ENCODE measurements around the gene TP53AIP1. TPM values are rescaled to one million over a fixed set of nuclear protein-coding genes. Genes with fewer than 3 reads are reported as not detected.

TP53AIP1 gene
- total and polyA plus RNA-seq, 9 donors, result 0.02 to 1.5 (median 0.31) TPM; not detected in 5

DNA sequence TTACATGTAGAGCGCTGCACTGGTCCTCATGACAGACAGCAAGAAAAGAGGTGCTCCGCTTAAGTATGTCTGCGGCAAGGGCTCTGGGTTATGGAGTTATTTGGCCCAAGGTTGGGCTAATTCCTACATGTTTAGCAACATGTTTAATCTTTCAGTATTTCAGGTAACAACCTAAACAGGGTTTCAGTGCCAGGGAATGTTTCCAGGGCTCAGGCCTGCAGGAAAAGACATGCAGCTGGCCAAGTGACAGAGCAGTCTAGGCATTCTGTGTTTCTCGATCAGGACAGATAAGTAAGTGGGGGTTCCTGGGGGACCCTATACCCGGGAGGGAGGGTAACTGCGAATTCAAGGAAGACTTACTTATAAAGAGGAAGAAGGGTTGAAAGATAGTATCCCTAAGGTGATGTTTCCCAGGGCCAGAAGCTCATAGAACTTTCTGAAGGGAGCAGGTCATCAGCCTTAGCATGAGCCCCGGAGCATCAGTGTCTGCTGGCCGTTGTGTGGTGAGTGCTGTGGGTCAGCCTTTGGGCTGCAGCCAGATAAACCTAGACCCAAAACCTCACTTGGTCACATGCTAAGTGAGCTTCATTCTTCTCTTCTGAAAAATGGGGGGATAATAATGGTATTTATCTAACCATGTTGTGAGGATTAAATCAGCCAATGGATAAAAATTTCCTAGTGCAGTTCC, 33.1 kb downstream of the TP53AIP1 start:
- no peak for DNase-seq
- Histone ChIP-seq H3K36me3 (no peaks in the 10 kb centered on the region), H3K27me3 (no peaks in the 10 kb centered on the region), H3K4me1 (ENCODE audit: insufficient read depth) (peaks cover 6% of the 10 kb centered on the region), H3K4me3 (no peak overlapping the region), H3K9me3 (no peaks in the 10 kb centered on the region), H3K27ac (no peak overlapping the region)
- WGBS, 3 donors, result 77 to 79% (median 78%) methylated on average over 8 of the region's 8 CpGs
- intact Hi-C loops (cut with DNase I), result no loop called here
- TF ChIP-seq, protein P1, sequence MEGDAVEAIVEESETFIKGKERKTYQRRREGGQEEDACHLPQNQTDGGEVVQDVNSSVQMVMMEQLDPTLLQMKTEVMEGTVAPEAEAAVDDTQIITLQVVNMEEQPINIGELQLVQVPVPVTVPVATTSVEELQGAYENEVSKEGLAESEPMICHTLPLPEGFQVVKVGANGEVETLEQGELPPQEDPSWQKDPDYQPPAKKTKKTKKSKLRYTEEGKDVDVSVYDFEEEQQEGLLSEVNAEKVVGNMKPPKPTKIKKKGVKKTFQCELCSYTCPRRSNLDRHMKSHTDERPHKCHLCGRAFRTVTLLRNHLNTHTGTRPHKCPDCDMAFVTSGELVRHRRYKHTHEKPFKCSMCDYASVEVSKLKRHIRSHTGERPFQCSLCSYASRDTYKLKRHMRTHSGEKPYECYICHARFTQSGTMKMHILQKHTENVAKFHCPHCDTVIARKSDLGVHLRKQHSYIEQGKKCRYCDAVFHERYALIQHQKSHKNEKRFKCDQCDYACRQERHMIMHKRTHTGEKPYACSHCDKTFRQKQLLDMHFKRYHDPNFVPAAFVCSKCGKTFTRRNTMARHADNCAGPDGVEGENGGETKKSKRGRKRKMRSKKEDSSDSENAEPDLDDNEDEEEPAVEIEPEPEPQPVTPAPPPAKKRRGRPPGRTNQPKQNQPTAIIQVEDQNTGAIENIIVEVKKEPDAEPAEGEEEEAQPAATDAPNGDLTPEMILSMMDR (IDR thresholded peaks at IDR 0.05), result no peak
- TF ChIP-seq POLR2A (IDR thresholded peaks at IDR 0.05) (no peak), EP300 (IDR thresholded peaks at IDR 0.05) (no peak)

DNA sequence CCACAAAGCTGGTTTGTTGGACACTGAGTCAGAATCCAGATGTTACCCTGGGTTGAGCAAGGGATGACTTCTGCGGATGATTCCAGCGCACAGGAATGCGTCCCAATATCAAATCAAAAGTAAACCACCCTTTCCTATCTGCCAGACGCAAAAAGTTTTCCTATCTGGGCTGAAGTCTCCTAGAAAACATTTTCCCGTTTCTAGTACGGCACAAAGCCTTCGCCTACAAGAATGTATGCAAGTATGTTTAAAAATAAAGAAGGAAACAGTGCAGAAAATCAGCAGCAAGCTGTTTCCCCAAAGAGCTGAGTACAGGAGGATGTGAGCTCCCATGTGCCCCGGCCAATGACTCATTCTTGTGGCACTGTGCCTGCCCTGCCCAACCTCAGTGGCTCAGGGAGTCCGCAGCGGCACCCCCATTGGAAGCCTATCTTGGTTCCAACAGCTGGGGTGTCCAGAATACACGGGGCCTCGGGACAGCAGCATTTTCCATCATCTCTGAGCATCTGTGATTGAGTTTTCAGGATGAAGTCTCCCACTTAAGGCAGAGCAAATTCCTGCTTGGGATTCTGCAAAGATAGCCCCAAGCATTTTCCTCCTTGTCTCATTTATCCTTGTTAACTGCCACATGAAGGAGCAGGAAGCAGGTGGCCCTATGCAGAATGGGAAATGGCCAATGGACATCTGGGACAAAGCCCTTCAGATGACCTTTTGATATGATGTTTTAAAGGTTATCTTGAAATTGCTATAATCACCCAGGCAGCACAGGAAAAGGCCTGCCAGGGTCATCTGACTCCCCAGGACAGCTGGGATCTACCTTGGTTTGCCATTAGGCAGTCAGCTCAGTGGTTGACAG, 34.1 kb downstream of the TP53AIP1 start:
- H3K27ac ChIP-seq, result no peak overlapping the region
- H3K9me3 ChIP-seq, result no peaks in the 10 kb centered on the region
- no peak for TF ChIP-seq POLR2A (IDR thresholded peaks at IDR 0.05)
- TF ChIP-seq, protein P1 (IDR thresholded peaks at IDR 0.05), result no peak
- TF ChIP-seq EP300 (IDR thresholded peaks at IDR 0.05), result no peak
- H3K36me3 ChIP-seq, result no peaks in the 10 kb centered on the region
- peak; percentile 50 to 74 (median 64) for DNase-seq
- no peak overlapping the region for H3K4me3 ChIP-seq
- H3K4me1 ChIP-seq (ENCODE audit: insufficient read depth), result peaks cover 6% of the 10 kb centered on the region
- intact Hi-C loops (cut with DNase I), result no loop called here
- no peaks in the 10 kb centered on the region for H3K27me3 ChIP-seq
- 3 to 33% (median 5%) methylated on average over 12 of the region's 12 CpGs for WGBS, 3 donors

DNA sequence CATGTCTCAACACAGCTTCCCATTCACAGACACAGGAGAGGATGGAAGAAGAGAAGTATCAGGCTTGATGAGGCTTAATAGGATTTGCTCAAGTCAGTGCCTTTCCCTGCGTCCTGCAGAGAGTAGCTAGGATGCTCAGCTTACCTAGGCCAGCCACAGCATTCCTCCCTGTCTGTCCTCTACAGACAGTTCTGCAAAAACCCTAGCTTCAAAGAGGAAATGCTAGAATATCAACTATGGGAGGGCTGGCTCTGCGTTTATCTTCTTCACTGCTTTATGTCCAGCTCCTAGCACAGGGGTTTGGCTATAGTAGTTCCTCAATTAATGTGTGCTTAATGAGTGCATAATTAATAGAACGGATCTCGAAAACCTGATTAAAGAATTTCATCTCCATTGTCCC, 35.1 kb downstream of the TP53AIP1 start:
- Histone ChIP-seq H3K36me3 (no peaks in the 10 kb centered on the region), H3K4me3 (no peak overlapping the region), H3K9me3 (no peaks in the 10 kb centered on the region), H3K27ac (no peak overlapping the region), H3K4me1 (ENCODE audit: insufficient read depth) (peaks cover 6% of the 10 kb centered on the region), H3K27me3 (no peaks in the 10 kb centered on the region)
- TF ChIP-seq POLR2A (IDR thresholded peaks at IDR 0.05) (no peak), EP300 (IDR thresholded peaks at IDR 0.05) (no peak)
- TF ChIP-seq, protein P1 (IDR thresholded peaks at IDR 0.05), result no peak
- intact Hi-C loops (cut with DNase I), result no loop called here
- DNase-seq, result no peak
- WGBS, 3 donors, result 88 to 92% (median 88%) methylated on average over 4 of the region's 4 CpGs

DNA sequence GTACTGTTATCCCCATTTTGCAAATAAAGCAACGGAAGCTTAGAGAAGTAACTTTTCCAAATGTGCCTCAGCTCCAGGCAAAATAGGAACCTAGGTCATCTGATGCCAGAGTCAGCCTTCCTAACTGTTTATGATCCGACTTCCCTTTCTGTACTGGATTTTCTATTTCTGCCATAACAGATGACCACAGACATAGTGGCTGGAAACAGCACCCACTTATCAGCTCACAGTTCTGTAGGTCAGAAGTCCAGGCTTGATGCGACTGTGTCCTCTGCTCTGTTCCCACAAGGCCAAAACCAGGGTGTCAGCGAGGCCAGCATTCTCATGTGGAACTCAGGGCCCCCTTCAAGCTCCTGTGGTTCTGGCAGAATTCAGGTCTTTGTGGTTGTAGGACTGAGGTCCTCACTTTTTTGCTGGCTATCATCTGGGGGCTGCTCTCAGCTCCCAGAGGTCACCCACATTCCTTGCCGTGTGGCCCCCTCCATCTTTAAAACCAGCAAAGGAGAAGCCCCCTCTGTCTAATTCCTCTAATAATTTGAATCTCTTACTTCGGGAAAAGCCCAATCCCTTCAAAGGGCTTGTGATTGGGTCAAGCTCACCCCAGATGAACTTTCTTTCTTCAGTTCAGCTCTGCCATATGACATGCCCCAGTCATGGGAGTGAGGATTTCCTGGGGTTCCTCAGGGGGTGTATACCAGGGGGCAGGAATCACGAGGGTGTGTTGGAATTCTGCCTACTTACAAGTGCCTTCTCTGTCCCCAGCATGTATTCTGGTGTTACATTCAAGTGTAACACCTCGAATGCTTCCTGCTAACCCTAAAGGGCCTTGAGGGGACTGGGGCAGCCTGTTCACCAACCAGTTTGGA, 36.3 kb downstream of the TP53AIP1 start:
- 75 to 82% (median 76%) methylated on average over 8 of the region's 8 CpGs for WGBS, 3 donors
- TF ChIP-seq POLR2A (IDR thresholded peaks at IDR 0.05) (no peak), EP300 (IDR thresholded peaks at IDR 0.05) (no peak)
- TF ChIP-seq, protein P1 (IDR thresholded peaks at IDR 0.05), result no peak
- no peak for DNase-seq
- intact Hi-C loops (cut with DNase I), result no loop called here
- H3K9me3 ChIP-seq, result no peaks in the 10 kb centered on the region
- no peak overlapping the region for H3K4me3 ChIP-seq
- peaks cover 6% of the 10 kb centered on the region for H3K4me1 ChIP-seq (ENCODE audit: insufficient read depth)
- no peaks in the 10 kb centered on the region for H3K27me3 ChIP-seq
- H3K27ac ChIP-seq, result no peak overlapping the region
- H3K36me3 ChIP-seq, result no peaks in the 10 kb centered on the region

Data from ovary (tissue), 9 donors.